ENCODE data around the gene TIGD3. TPM values are rescaled to one million over a fixed set of nuclear protein-coding genes. Genes with fewer than 3 reads are reported as not detected.

The TIGD3 gene
- total and polyA plus RNA-seq, 9 of the 15 experiments (the other 6 are each of a cell fraction or from before 2014, with no cell fraction given), result 0.06 to 1.3 (median 0.56) TPM

DNA sequence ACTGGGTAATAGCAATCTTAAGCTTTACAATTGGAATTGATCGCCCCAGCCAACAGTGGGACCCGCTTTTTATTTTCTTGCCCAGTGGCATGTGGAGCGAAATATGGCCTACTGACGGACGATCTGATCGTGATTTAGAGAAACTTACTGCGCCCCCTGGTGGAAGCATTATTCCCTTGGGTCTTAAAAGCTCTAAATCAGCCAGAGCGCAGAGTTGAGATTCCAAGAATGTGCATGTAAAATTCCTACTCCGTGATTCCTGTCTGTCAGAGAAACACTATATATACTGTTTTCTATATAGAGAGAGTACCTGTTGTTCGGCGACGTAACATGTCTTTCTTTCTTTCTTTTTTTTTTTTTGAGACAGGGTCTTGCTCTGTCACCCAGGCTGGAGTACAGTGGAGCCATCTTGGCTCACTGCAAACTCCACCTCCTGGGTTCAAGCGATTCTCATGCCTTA, 24.6 kb upstream of the TIGD3 start (continued):
- TF ChIP-seq, protein P1, sequence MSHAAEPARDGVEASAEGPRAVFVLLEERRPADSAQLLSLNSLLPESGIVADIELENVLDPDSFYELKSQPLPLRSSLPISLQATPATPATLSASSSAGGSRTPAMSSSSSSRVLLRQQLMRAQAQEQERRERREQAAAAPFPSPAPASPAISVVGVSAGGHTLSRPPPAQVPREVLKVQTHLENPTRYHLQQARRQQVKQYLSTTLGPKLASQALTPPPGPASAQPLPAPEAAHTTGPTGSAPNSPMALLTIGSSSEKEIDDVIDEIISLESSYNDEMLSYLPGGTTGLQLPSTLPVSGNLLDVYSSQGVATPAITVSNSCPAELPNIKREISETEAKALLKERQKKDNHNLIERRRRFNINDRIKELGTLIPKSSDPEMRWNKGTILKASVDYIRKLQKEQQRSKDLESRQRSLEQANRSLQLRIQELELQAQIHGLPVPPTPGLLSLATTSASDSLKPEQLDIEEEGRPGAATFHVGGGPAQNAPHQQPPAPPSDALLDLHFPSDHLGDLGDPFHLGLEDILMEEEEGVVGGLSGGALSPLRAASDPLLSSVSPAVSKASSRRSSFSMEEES (CRISPR knock-in tag; IDR thresholded peaks at IDR 0.05), result no peak
- TF ChIP-seq, protein P2, sequence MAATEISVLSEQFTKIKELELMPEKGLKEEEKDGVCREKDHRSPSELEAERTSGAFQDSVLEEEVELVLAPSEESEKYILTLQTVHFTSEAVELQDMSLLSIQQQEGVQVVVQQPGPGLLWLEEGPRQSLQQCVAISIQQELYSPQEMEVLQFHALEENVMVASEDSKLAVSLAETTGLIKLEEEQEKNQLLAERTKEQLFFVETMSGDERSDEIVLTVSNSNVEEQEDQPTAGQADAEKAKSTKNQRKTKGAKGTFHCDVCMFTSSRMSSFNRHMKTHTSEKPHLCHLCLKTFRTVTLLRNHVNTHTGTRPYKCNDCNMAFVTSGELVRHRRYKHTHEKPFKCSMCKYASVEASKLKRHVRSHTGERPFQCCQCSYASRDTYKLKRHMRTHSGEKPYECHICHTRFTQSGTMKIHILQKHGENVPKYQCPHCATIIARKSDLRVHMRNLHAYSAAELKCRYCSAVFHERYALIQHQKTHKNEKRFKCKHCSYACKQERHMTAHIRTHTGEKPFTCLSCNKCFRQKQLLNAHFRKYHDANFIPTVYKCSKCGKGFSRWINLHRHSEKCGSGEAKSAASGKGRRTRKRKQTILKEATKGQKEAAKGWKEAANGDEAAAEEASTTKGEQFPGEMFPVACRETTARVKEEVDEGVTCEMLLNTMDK (IDR thresholded peaks at IDR 0.05; ENCODE audit: borderline replicate concordance, insufficient read depth, low read depth, low read length, poor library complexity, severe bottlenecking), result peak; percentile 23
- TF ChIP-seq, protein P3, sequence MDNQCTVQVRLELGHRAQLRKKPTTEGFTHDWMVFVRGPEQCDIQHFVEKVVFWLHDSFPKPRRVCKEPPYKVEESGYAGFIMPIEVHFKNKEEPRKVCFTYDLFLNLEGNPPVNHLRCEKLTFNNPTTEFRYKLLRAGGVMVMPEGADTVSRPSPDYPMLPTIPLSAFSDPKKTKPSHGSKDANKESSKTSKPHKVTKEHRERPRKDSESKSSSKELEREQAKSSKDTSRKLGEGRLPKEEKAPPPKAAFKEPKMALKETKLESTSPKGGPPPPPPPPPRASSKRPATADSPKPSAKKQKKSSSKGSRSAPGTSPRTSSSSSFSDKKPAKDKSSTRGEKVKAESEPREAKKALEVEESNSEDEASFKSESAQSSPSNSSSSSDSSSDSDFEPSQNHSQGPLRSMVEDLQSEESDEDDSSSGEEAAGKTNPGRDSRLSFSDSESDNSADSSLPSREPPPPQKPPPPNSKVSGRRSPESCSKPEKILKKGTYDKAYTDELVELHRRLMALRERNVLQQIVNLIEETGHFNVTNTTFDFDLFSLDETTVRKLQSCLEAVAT (IDR thresholded peaks at IDR 0.05), result no peak
- TF ChIP-seq KLF10 (CRISPR knock-in tag; IDR thresholded peaks at IDR 0.05) (no peak), ZNF347 (CRISPR knock-in tag; IDR thresholded peaks at IDR 0.05; ENCODE audit: low read depth) (no peak), POLR2A (conservative IDR thresholded peaks at IDR 0.05) (no peak), ZNF766 (CRISPR knock-in tag; conservative IDR thresholded peaks at IDR 0.05) (0 out of 2 replicates have a peak, but pooled peaks have one; percentile 47), CEBPB (tag; IDR thresholded peaks at IDR 0.05) (no peak), BRF1 (IDR thresholded peaks at IDR 0.05; ENCODE audit: borderline replicate concordance, extremely low read depth, insufficient read length) (no peak), ZNF76 (CRISPR knock-in tag; IDR thresholded peaks at IDR 0.05; ENCODE audit: borderline replicate concordance) (no peak), HEY1 (CRISPR knock-in tag; IDR thresholded peaks at IDR 0.05; ENCODE audit: borderline replicate concordance) (no peak), ZNF561 (CRISPR knock-in tag; conservative IDR thresholded peaks at IDR 0.05) (no peak), RHOXF2B (CRISPR knock-in tag; conservative IDR thresholded peaks at IDR 0.05) (no peak), CTBP1 (IDR thresholded peaks at IDR 0.05; ENCODE audit: borderline replicate concordance) (no peak)
- TF ChIP-seq, protein P4, sequence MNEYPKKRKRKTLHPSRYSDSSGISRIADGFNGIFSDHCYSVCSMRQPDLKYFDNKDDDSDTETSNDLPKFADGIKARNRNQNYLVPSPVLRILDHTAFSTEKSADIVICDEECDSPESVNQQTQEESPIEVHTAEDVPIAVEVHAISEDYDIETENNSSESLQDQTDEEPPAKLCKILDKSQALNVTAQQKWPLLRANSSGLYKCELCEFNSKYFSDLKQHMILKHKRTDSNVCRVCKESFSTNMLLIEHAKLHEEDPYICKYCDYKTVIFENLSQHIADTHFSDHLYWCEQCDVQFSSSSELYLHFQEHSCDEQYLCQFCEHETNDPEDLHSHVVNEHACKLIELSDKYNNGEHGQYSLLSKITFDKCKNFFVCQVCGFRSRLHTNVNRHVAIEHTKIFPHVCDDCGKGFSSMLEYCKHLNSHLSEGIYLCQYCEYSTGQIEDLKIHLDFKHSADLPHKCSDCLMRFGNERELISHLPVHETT (CRISPR knock-in tag; conservative IDR thresholded peaks at IDR 0.05 in 1 of 2, IDR thresholded peaks at IDR 0.05 in 1 of 2), result peak in 1 of 2 experiments; percentile 30; a peak in 1 of 4 replicates
- TF ChIP-seq, protein P5, sequence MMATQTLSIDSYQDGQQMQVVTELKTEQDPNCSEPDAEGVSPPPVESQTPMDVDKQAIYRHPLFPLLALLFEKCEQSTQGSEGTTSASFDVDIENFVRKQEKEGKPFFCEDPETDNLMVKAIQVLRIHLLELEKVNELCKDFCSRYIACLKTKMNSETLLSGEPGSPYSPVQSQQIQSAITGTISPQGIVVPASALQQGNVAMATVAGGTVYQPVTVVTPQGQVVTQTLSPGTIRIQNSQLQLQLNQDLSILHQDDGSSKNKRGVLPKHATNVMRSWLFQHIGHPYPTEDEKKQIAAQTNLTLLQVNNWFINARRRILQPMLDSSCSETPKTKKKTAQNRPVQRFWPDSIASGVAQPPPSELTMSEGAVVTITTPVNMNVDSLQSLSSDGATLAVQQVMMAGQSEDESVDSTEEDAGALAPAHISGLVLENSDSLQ (IDR thresholded peaks at IDR 0.05), result peak; percentile 44
- TF ChIP-seq, protein P6, sequence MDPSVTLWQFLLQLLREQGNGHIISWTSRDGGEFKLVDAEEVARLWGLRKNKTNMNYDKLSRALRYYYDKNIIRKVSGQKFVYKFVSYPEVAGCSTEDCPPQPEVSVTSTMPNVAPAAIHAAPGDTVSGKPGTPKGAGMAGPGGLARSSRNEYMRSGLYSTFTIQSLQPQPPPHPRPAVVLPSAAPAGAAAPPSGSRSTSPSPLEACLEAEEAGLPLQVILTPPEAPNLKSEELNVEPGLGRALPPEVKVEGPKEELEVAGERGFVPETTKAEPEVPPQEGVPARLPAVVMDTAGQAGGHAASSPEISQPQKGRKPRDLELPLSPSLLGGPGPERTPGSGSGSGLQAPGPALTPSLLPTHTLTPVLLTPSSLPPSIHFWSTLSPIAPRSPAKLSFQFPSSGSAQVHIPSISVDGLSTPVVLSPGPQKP (CRISPR knock-in tag; IDR thresholded peaks at IDR 0.05), result no peak
